HEK293 (cell line): Measurements from ENCODE around the gene ZCCHC13.
A peak's percentile ranks its signal among the peaks of the same experiment; 100 is the strongest.

Experiments
- GFI1B ChIP-seq: fragments of 450-650 bp; formaldehyde crosslinking; IDR thresholded peaks from 2 replicates; pipeline ENCODE4 v1.5.1; 2016; ENCODE audit warnings: missing biosample characterization, missing genetic modification characterization
- IKZF3 ChIP-seq: fragments of 450-650 bp; IDR thresholded peaks from 2 replicates; pipeline ENCODE4 v1.5.0; 2018; ENCODE audit warnings: missing biosample characterization, mild to moderate bottlenecking, missing genetic modification characterization, moderate library complexity
- KLF9 ChIP-seq: fragments of 450-650 bp; formaldehyde crosslinking; IDR thresholded peaks from 2 replicates; pipeline ENCODE4 v1.5.1; 2016; ENCODE audit warnings: missing biosample characterization, missing genetic modification characterization, low read depth
- RBAK ChIP-seq: fragments of 450-650 bp; formaldehyde crosslinking; IDR thresholded peaks from 2 replicates; pipeline ENCODE4 v1.5.1; 2016; ENCODE audit warnings: missing biosample characterization, missing genetic modification characterization
- TRIM28 ChIP-seq: IDR thresholded peaks from 2 replicates; pipeline ENCODE4 v1.6.1; 2011; ENCODE audit warnings: low read length, control low read depth, borderline replicate concordance
- ZFHX2 ChIP-seq: fragments of 450-650 bp; formaldehyde crosslinking; conservative IDR thresholded peaks from 2 replicates; pipeline ENCODE4 v1.5.1; 2016; ENCODE audit warnings: missing biosample characterization, missing genetic modification characterization
- ZNF423 ChIP-seq: fragments of 450-650 bp; formaldehyde crosslinking; IDR thresholded peaks from 2 replicates; pipeline ENCODE4 v1.5.1; 2016; ENCODE audit warnings: missing biosample characterization, missing genetic modification characterization
- ZNF510 ChIP-seq: fragments of 450-650 bp; formaldehyde crosslinking; IDR thresholded peaks from 2 replicates; pipeline ENCODE4 v1.5.1; 2018; ENCODE audit warnings: mild to moderate bottlenecking, missing genetic modification characterization, missing biosample characterization; ENCODE audit not compliant: insufficient replicate concordance
- ZNF548 ChIP-seq: fragments of 450-650 bp; formaldehyde crosslinking; IDR thresholded peaks from 2 replicates; pipeline ENCODE4 v1.5.1; 2016; ENCODE audit warnings: missing biosample characterization, missing genetic modification characterization
- ZNF660 ChIP-seq: fragments of 450-650 bp; IDR thresholded peaks from 2 replicates; pipeline ENCODE4 v1.5.1; 2018; ENCODE audit warnings: missing biosample characterization, mild to moderate bottlenecking, missing genetic modification characterization
- ZSCAN23 ChIP-seq: fragments of 450-650 bp; formaldehyde crosslinking; IDR thresholded peaks from 2 replicates; pipeline ENCODE4 v1.5.1; 2016; ENCODE audit warnings: missing biosample characterization, missing genetic modification characterization
- TF ChIP-seq, protein P1 (sequence below): fragments of 450-650 bp; formaldehyde crosslinking; IDR thresholded peaks from 2 replicates; pipeline ENCODE4 v1.5.1; 2016; ENCODE audit warnings: missing biosample characterization, missing genetic modification characterization
- TF ChIP-seq, protein P2 (sequence below): fragments of 450-650 bp; formaldehyde crosslinking; IDR thresholded peaks from 2 replicates; pipeline ENCODE4 v1.5.1; 2017; ENCODE audit warnings: missing biosample characterization, missing genetic modification characterization
- TF ChIP-seq, protein P3 (sequence below): fragments of 450-650 bp; formaldehyde crosslinking; IDR thresholded peaks from 2 replicates; pipeline ENCODE4 v1.5.1; 2017; ENCODE audit warnings: missing biosample characterization, missing genetic modification characterization
- TF ChIP-seq, protein P4 (sequence below): fragments of 450-650 bp; formaldehyde crosslinking; IDR thresholded peaks from 2 replicates; pipeline ENCODE4 v1.5.1; 2016; ENCODE audit warnings: missing biosample characterization, missing genetic modification characterization
- TF ChIP-seq, protein P5 (sequence below): fragments of 450-650 bp; IDR thresholded peaks from 2 replicates; pipeline ENCODE4 v1.5.1; 2018; ENCODE audit warnings: missing biosample characterization, mild to moderate bottlenecking, missing genetic modification characterization
- TF ChIP-seq, protein P6 (sequence below): fragments of 450-650 bp; formaldehyde crosslinking; IDR thresholded peaks from 2 replicates; pipeline ENCODE4 v1.5.1; 2016; ENCODE audit warnings: missing biosample characterization, missing genetic modification characterization
- TF ChIP-seq, protein P7 (sequence below): fragments of 450-650 bp; formaldehyde crosslinking; IDR thresholded peaks from 2 replicates; pipeline ENCODE4 v1.5.1; 2017; ENCODE audit warnings: missing biosample characterization, missing genetic modification characterization

Gene ZCCHC13

DNA sequence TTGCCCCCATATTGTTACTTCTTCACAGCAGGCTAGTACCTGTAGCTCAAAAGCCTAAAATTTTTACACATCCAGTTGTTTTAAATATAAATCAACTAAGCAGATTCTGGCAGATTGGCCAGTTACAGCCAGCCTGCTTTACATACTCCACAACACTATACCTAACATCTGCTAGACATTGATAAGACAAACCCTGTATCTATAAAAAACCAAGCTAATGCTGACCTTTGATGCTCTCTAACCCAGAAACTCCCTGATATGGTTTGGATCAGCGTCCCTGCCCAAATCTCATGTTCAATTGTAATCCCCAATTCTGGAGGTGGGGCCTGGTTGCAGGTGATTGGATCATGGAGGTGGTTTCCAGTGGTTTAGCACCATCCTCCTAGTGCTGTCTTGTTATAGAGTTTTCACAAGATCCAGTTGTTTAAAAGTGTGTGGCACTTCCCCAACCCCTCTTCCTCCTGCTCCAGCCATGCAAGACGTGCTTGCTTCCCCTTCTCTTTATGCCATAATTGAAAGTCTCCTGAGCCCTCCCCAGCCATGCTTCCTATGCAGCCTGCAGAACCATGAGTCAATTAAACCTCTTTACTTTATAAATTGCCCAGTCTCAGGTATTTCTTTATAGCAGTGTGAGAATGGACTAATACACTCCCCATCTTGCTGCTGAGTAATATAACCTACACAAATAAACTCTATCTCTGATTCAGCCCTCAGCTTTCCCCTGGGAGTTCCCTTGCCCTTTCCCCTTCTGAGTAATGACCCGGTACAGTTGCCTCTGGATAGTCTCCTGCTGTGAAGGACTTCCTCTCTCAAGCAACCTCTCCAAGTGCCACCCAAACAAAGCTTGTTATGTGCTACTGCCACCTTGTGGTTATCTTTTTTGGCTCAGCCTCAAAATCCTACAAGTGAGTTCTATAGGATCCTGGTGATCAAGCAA is 39.6 kb downstream of the ZCCHC13 start (continued):
- TF ChIP-seq, protein P1, sequence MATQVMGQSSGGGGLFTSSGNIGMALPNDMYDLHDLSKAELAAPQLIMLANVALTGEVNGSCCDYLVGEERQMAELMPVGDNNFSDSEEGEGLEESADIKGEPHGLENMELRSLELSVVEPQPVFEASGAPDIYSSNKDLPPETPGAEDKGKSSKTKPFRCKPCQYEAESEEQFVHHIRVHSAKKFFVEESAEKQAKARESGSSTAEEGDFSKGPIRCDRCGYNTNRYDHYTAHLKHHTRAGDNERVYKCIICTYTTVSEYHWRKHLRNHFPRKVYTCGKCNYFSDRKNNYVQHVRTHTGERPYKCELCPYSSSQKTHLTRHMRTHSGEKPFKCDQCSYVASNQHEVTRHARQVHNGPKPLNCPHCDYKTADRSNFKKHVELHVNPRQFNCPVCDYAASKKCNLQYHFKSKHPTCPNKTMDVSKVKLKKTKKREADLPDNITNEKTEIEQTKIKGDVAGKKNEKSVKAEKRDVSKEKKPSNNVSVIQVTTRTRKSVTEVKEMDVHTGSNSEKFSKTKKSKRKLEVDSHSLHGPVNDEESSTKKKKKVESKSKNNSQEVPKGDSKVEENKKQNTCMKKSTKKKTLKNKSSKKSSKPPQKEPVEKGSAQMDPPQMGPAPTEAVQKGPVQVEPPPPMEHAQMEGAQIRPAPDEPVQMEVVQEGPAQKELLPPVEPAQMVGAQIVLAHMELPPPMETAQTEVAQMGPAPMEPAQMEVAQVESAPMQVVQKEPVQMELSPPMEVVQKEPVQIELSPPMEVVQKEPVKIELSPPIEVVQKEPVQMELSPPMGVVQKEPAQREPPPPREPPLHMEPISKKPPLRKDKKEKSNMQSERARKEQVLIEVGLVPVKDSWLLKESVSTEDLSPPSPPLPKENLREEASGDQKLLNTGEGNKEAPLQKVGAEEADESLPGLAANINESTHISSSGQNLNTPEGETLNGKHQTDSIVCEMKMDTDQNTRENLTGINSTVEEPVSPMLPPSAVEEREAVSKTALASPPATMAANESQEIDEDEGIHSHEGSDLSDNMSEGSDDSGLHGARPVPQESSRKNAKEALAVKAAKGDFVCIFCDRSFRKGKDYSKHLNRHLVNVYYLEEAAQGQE (tag by site-specific recombination): no peak; the same call in 1 of the 2 replicates
- 0 out of 2 replicates have a peak, but pooled peaks have one; percentile 44 for TF ChIP-seq GFI1B (tag by site-specific recombination)
- TF ChIP-seq ZFHX2: no peak
- TF ChIP-seq TRIM28: peak; percentile 62; the same call in 1 of the 2 replicates
- TF ChIP-seq, protein P2, sequence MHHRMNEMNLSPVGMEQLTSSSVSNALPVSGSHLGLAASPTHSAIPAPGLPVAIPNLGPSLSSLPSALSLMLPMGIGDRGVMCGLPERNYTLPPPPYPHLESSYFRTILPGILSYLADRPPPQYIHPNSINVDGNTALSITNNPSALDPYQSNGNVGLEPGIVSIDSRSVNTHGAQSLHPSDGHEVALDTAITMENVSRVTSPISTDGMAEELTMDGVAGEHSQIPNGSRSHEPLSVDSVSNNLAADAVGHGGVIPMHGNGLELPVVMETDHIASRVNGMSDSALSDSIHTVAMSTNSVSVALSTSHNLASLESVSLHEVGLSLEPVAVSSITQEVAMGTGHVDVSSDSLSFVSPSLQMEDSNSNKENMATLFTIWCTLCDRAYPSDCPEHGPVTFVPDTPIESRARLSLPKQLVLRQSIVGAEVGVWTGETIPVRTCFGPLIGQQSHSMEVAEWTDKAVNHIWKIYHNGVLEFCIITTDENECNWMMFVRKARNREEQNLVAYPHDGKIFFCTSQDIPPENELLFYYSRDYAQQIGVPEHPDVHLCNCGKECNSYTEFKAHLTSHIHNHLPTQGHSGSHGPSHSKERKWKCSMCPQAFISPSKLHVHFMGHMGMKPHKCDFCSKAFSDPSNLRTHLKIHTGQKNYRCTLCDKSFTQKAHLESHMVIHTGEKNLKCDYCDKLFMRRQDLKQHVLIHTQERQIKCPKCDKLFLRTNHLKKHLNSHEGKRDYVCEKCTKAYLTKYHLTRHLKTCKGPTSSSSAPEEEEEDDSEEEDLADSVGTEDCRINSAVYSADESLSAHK (tag by site-specific recombination): peak; percentile 67
- TF ChIP-seq, protein P3, sequence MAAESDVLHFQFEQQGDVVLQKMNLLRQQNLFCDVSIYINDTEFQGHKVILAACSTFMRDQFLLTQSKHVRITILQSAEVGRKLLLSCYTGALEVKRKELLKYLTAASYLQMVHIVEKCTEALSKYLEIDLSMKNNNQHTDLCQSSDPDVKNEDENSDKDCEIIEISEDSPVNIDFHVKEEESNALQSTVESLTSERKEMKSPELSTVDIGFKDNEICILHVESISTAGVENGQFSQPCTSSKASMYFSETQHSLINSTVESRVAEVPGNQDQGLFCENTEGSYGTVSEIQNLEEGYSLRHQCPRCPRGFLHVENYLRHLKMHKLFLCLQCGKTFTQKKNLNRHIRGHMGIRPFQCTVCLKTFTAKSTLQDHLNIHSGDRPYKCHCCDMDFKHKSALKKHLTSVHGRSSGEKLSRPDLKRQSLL (tag by site-specific recombination): no peak
- peak; percentile 90 for TF ChIP-seq ZNF423
- TF ChIP-seq, protein P4, sequence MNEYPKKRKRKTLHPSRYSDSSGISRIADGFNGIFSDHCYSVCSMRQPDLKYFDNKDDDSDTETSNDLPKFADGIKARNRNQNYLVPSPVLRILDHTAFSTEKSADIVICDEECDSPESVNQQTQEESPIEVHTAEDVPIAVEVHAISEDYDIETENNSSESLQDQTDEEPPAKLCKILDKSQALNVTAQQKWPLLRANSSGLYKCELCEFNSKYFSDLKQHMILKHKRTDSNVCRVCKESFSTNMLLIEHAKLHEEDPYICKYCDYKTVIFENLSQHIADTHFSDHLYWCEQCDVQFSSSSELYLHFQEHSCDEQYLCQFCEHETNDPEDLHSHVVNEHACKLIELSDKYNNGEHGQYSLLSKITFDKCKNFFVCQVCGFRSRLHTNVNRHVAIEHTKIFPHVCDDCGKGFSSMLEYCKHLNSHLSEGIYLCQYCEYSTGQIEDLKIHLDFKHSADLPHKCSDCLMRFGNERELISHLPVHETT: peak; percentile 79; the same call in 1 of the 2 replicates
- TF ChIP-seq, protein P5, sequence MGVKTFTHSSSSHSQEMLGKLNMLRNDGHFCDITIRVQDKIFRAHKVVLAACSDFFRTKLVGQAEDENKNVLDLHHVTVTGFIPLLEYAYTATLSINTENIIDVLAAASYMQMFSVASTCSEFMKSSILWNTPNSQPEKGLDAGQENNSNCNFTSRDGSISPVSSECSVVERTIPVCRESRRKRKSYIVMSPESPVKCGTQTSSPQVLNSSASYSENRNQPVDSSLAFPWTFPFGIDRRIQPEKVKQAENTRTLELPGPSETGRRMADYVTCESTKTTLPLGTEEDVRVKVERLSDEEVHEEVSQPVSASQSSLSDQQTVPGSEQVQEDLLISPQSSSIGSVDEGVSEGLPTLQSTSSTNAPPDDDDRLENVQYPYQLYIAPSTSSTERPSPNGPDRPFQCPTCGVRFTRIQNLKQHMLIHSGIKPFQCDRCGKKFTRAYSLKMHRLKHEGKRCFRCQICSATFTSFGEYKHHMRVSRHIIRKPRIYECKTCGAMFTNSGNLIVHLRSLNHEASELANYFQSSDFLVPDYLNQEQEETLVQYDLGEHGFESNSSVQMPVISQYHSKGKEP (tag by site-specific recombination): 0 out of 2 replicates have a peak, but pooled peaks have one; percentile 54
- TF ChIP-seq IKZF3 (tag by site-specific recombination): peak; percentile 97
- no peak for TF ChIP-seq ZNF548
- TF ChIP-seq ZNF510 (tag by site-specific recombination): peak; percentile 80
- TF ChIP-seq, protein P6, sequence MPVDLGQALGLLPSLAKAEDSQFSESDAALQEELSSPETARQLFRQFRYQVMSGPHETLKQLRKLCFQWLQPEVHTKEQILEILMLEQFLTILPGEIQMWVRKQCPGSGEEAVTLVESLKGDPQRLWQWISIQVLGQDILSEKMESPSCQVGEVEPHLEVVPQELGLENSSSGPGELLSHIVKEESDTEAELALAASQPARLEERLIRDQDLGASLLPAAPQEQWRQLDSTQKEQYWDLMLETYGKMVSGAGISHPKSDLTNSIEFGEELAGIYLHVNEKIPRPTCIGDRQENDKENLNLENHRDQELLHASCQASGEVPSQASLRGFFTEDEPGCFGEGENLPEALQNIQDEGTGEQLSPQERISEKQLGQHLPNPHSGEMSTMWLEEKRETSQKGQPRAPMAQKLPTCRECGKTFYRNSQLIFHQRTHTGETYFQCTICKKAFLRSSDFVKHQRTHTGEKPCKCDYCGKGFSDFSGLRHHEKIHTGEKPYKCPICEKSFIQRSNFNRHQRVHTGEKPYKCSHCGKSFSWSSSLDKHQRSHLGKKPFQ (tag by site-specific recombination): peak; percentile 63
- TF ChIP-seq, protein P7, sequence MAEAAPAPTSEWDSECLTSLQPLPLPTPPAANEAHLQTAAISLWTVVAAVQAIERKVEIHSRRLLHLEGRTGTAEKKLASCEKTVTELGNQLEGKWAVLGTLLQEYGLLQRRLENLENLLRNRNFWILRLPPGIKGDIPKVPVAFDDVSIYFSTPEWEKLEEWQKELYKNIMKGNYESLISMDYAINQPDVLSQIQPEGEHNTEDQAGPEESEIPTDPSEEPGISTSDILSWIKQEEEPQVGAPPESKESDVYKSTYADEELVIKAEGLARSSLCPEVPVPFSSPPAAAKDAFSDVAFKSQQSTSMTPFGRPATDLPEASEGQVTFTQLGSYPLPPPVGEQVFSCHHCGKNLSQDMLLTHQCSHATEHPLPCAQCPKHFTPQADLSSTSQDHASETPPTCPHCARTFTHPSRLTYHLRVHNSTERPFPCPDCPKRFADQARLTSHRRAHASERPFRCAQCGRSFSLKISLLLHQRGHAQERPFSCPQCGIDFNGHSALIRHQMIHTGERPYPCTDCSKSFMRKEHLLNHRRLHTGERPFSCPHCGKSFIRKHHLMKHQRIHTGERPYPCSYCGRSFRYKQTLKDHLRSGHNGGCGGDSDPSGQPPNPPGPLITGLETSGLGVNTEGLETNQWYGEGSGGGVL (tag by site-specific recombination): 0 out of 2 replicates have a peak, but pooled peaks have one; percentile 12
- peak; percentile 95 for TF ChIP-seq ZNF660 (tag by site-specific recombination)
- TF ChIP-seq RBAK (tag by site-specific recombination): no peak
- no peak for TF ChIP-seq KLF9 (tag by site-specific recombination)
- no peak for TF ChIP-seq ZSCAN23 (tag by site-specific recombination)
